Mesenchymal stem cell (in vitro differentiated cells and primary cell): ENCODE results near the gene ZFTA.

Experiments used
- DNase-seq: peaks from one replicate; pipeline ENCODE4 v3.0.0-alpha.2; 2013
- H2AFZ ChIP-seq: one replicate; pipeline ENCODE4 v1.6.1; 2013; ENCODE audit warnings: low read depth, mild to moderate bottlenecking, control low read depth, inconsistent platforms, low read length, moderate library complexity
- H2AK5ac ChIP-seq: 2 replicates; pipeline ENCODE4 v1.6.1; 2013; ENCODE audit warnings: low read length, moderate library complexity, mild to moderate bottlenecking, inconsistent platforms; ENCODE audit not compliant: severe bottlenecking
- H2BK120ac ChIP-seq: one replicate; pipeline ENCODE4 v1.6.1; 2013; ENCODE audit warnings: low read depth, mild to moderate bottlenecking, inconsistent platforms, low read length, moderate library complexity
- H2BK12ac ChIP-seq, 2 experiments: one replicate each; pipeline ENCODE4 v1.6.1; 2013; ENCODE audit warnings: inconsistent platforms in 2 of 2, low read length in 2 of 2, mild to moderate bottlenecking in 2 of 2, moderate library complexity in 2 of 2, control low read depth in 1 of 2
- H2BK15ac ChIP-seq: one replicate; pipeline ENCODE4 v1.6.1; 2013; ENCODE audit warnings: mild to moderate bottlenecking, low read depth, inconsistent platforms; ENCODE audit not compliant: poor library complexity, severe bottlenecking
- H2BK5ac ChIP-seq: 2 replicates; pipeline ENCODE4 v1.6.1; 2013; ENCODE audit warnings: low read depth, mild to moderate bottlenecking, low read length, control low read depth, inconsistent platforms; ENCODE audit not compliant: poor library complexity, severe bottlenecking
- H3K14ac ChIP-seq, 2 experiments: one replicate each; pipeline ENCODE4 v1.6.1; 2013; ENCODE audit warnings: inconsistent platforms in 2 of 2, low read length in 2 of 2, control low read depth in 1 of 2, mild to moderate bottlenecking in 1 of 2, moderate library complexity in 1 of 2
- H3K18ac ChIP-seq, 2 experiments: one replicate each; pipeline ENCODE4 v1.6.1; 2013; ENCODE audit warnings: inconsistent platforms in 2 of 2, low read length in 2 of 2, control low read depth in 1 of 2, low read depth in 1 of 2, mild to moderate bottlenecking in 1 of 2
- H3K23ac ChIP-seq, 2 experiments: one replicate each; pipeline ENCODE4 v1.6.1; 2013; ENCODE audit warnings: inconsistent platforms in 2 of 2, low read length in 2 of 2, mild to moderate bottlenecking in 2 of 2, moderate library complexity in 2 of 2, control low read depth in 1 of 2
- H3K27ac ChIP-seq: 2 replicates; pipeline ENCODE4 v1.5.1; 2013; ENCODE audit warnings: mild to moderate bottlenecking, moderate library complexity, low read length, control low read depth, inconsistent platforms; ENCODE audit not compliant: poor library complexity, severe bottlenecking
- H3K27me3 ChIP-seq, 2 experiments: 2 replicates each; pipeline versions ENCODE4 v1.6.1 to v1.7.0; 2013; ENCODE audit warnings: low read length in 2 of 2, mild to moderate bottlenecking in 2 of 2, moderate library complexity in 2 of 2, control low read depth in 1 of 2, inconsistent platforms in 1 of 2; ENCODE audit not compliant: control insufficient read depth in 1 of 2, insufficient read depth in 1 of 2
- H3K36me3 ChIP-seq, 2 experiments: 2 replicates each; pipeline versions ENCODE4 v1.6.1 to v1.7.0; 2013; ENCODE audit warnings: low read length in 2 of 2, control low read depth in 1 of 2, inconsistent platforms in 1 of 2, low read depth in 1 of 2, mild to moderate bottlenecking in 1 of 2; ENCODE audit not compliant: insufficient read depth in 2 of 2, control insufficient read depth in 1 of 2
- H3K4ac ChIP-seq, 2 experiments: one replicate each; pipeline ENCODE4 v1.6.1; 2013; ENCODE audit warnings: inconsistent platforms in 2 of 2, low read length in 2 of 2, mild to moderate bottlenecking in 2 of 2, moderate library complexity in 2 of 2, control low read depth in 1 of 2, low read depth in 1 of 2
- H3K4me1 ChIP-seq: 2 replicates; pipeline ENCODE4 v1.6.1; 2013; ENCODE audit warnings: low read depth, low read length, control low read depth; ENCODE audit not compliant: control insufficient read depth, insufficient read depth
- H3K4me2 ChIP-seq: 2 replicates; pipeline ENCODE4 v1.6.1; 2013; ENCODE audit warnings: low read length, mild to moderate bottlenecking, inconsistent platforms; ENCODE audit not compliant: poor library complexity, severe bottlenecking
- H3K4me3 ChIP-seq, 2 experiments: 2 replicates each; pipeline versions ENCODE4 v1.5.1 to v1.7.0; 2013; ENCODE audit warnings: low read length in 2 of 2, mild to moderate bottlenecking in 2 of 2, control low read depth in 1 of 2, low read depth in 1 of 2; ENCODE audit not compliant: insufficient read depth in 1 of 2
- H3K79me1 ChIP-seq: replicated peaks from 2 replicates; pipeline ENCODE4 v1.6.1; 2013; ENCODE audit warnings: mild to moderate bottlenecking, control low read depth, low read length, inconsistent platforms; ENCODE audit not compliant: poor library complexity, severe bottlenecking
- H3K9ac ChIP-seq: 2 replicates; pipeline ENCODE4 v1.7.0; 2013; ENCODE audit warnings: mild to moderate bottlenecking, low read length, moderate library complexity
- H3K9me3 ChIP-seq: 2 replicates; pipeline ENCODE4 v1.7.0; 2013; ENCODE audit warnings: mild to moderate bottlenecking, low read length; ENCODE audit not compliant: control insufficient read depth
- H4K8ac ChIP-seq: one replicate; pipeline ENCODE4 v1.6.1; 2013; ENCODE audit warnings: inconsistent platforms, mild to moderate bottlenecking, low read length, moderate library complexity
- H4K91ac ChIP-seq: one replicate; pipeline ENCODE4 v1.6.1; 2013; ENCODE audit warnings: mild to moderate bottlenecking, low read length, inconsistent platforms
- WGBS: methylation state at CpG from one replicate; pipeline ENCODE4 v1.1.7; 2013; ENCODE audit warnings: mixed read lengths; 5-methylcytosine and 5-hydroxymethylcytosine counted together

ZFTA gene

GRCh38 chr11:63765688-63766241 lies 2.8 kb downstream of the ZFTA start:
- no peak overlapping the region for H3K23ac ChIP-seq
- H2BK5ac ChIP-seq: no peak overlapping the region
- no peak overlapping the region for H2BK12ac ChIP-seq
- no peak for DNase-seq
- H3K4me1 ChIP-seq: peaks cover 57% of the 10 kb centered on the region
- H3K4me2 ChIP-seq: no peak overlapping the region
- H3K4ac ChIP-seq: no peak overlapping the region
- H2AK5ac ChIP-seq: no peak overlapping the region
- peak overlapping the region in 1 of 2 experiments; percentile 48 for H3K18ac ChIP-seq
- no peak overlapping the region for H2BK120ac ChIP-seq
- no peaks in the 10 kb centered on the region for H3K9me3 ChIP-seq
- no peak overlapping the region for H2AFZ ChIP-seq
- peaks cover 10 to 43% of the 10 kb centered on the region in 2 experiments for H3K36me3 ChIP-seq
- H3K27ac ChIP-seq: no peak overlapping the region
- no peak overlapping the region for H3K4me3 ChIP-seq
- WGBS: 91% methylated on average over 18 of the region's 18 CpGs
- H3K14ac ChIP-seq: no peak overlapping the region
- H4K91ac ChIP-seq: no peak overlapping the region
- peak overlapping the region; percentile 92 for H3K9ac ChIP-seq
- peaks cover 22% of the 10 kb centered on the region for H3K79me1 ChIP-seq
- no peaks in the 10 kb centered on the region for H3K27me3 ChIP-seq
- H2BK15ac ChIP-seq: no peak overlapping the region
- peak overlapping the region; percentile 66 for H4K8ac ChIP-seq

- 84% methylated on average over 22 of the region's 30 CpGs for WGBS
- no peak for DNase-seq
These were observed 3.6 kb downstream of the ZFTA start for GRCh38 chr11:63764679-63765647.

GRCh38 chr11:63764340-63764678 lies 4.3 kb downstream of the ZFTA start:
- H3K27ac ChIP-seq: no peak overlapping the region
- H4K8ac ChIP-seq: peak overlapping the region; percentile 41
- H2BK5ac ChIP-seq: no peak overlapping the region
- no peak for DNase-seq
- peaks cover 53% of the 10 kb centered on the region for H3K4me1 ChIP-seq
- no peak overlapping the region for H2AK5ac ChIP-seq
- H3K79me1 ChIP-seq: peaks cover 24% of the 10 kb centered on the region
- H3K23ac ChIP-seq: no peak overlapping the region
- H2BK15ac ChIP-seq: no peak overlapping the region
- no peaks in the 10 kb centered on the region for H3K27me3 ChIP-seq
- H3K9ac ChIP-seq: no peak overlapping the region
- no peak overlapping the region for H3K4me3 ChIP-seq
- peaks cover 24 to 47% of the 10 kb centered on the region in 2 experiments for H3K36me3 ChIP-seq
- H2BK12ac ChIP-seq: no peak overlapping the region
- no peak overlapping the region for H4K91ac ChIP-seq
- H3K4me2 ChIP-seq: no peak overlapping the region
- H3K4ac ChIP-seq: no peak overlapping the region
- no peaks in the 10 kb centered on the region for H3K9me3 ChIP-seq
- peak overlapping the region; percentile 61 for H2BK120ac ChIP-seq
- 52% methylated on average over 11 of the region's 23 CpGs for WGBS
- H3K14ac ChIP-seq: no peak overlapping the region
- no peak overlapping the region for H2AFZ ChIP-seq
- H3K18ac ChIP-seq: no peak overlapping the region

More at GRCh38 chr11:63764679-63765647, 3.6 kb downstream of the ZFTA start:
- no peak overlapping the region for H2BK12ac ChIP-seq
- H3K36me3 ChIP-seq: peaks cover 17 to 47% of the 10 kb centered on the region in 2 experiments
- H3K4me3 ChIP-seq: no peak overlapping the region
- no peak overlapping the region for H4K8ac ChIP-seq
- H3K9me3 ChIP-seq: no peaks in the 10 kb centered on the region
- H3K14ac ChIP-seq: no peak overlapping the region
- H3K4ac ChIP-seq: no peak overlapping the region
- no peaks in the 10 kb centered on the region for H3K27me3 ChIP-seq
- H2BK120ac ChIP-seq: peak overlapping the region; percentile 2
- no peak overlapping the region for H4K91ac ChIP-seq
- no peak overlapping the region for H3K18ac ChIP-seq
- H3K27ac ChIP-seq: no peak overlapping the region
- H3K9ac ChIP-seq: no peak overlapping the region
- no peak overlapping the region for H2BK5ac ChIP-seq
- H2AFZ ChIP-seq: no peak overlapping the region
- peaks cover 55% of the 10 kb centered on the region for H3K4me1 ChIP-seq
- H3K23ac ChIP-seq: no peak overlapping the region
- peaks cover 24% of the 10 kb centered on the region for H3K79me1 ChIP-seq
- H2BK15ac ChIP-seq: no peak overlapping the region
- H2AK5ac ChIP-seq: no peak overlapping the region
- no peak overlapping the region for H3K4me2 ChIP-seq
